Naive thymus-derived CD4-positive, alpha-beta T cell (primary cell): ENCODE results near the gene NCAPH2. TPM values are rescaled to one million over a fixed set of nuclear protein-coding genes. Genes with fewer than 3 reads are reported as not detected.
"Not testable (repeated sequence)": the region's sequence is repeated elsewhere in the genome, so short reads cannot be mapped to it uniquely, and the experiment has no call there.

ENCODE experiments used
- ATAC-seq: fragments of 150-1000 bp; cut with Tn5 transposase; 2 replicates; pipeline ENCODE4 v1.10.0; 2021; ENCODE audit warnings: mild to moderate bottlenecking, moderate library complexity
- CTCF ChIA-PET: fragments of 350-600 bp; sonication (Branson Sonifier 250); formaldehyde crosslinking; loops from one replicate; lab custom pipeline; 2021; ENCODE audit warnings: antibody characterized with exemption; lab: Charles Lee
- POLR2A ChIA-PET: fragments of 350-600 bp; sonication (Branson Sonifier 250); formaldehyde crosslinking; loops from one replicate; lab custom pipeline; 2021; ENCODE audit warnings: antibody characterized with exemption, inconsistent platforms; lab: Charles Lee
- DNase-seq, 9 donors: peaks; one replicate each; pipeline versions ENCODE4 v3.0.0 to v3.0.0-alpha.2; 2020 to 2022; ENCODE audit warnings: mixed read lengths in 1 of 9
- H3K27ac ChIP-seq: one replicate; pipeline ENCODE4 v1.7.0; 2013; ENCODE audit warnings: mild to moderate bottlenecking, low read depth, low read length, moderate library complexity
- H3K27me3 ChIP-seq, 2 donors: one replicate each; pipeline ENCODE4 v1.7.0; 2013; ENCODE audit warnings: low read length in 2 of 2, mild to moderate bottlenecking in 2 of 2, moderate library complexity in 2 of 2; ENCODE audit not compliant: control insufficient read depth in 2 of 2, insufficient read depth in 2 of 2
- H3K36me3 ChIP-seq, 3 experiments: 1 replicate in 2 of 3; 2 replicates in 1 of 3; pipeline ENCODE4 v1.7.0; 2013; ENCODE audit warnings: low read length in 3 of 3, mild to moderate bottlenecking in 3 of 3, moderate library complexity in 1 of 3; ENCODE audit not compliant: insufficient read depth in 3 of 3, control insufficient read depth in 2 of 3
- H3K4me1 ChIP-seq, 2 donors: one replicate each; pipeline ENCODE4 v1.7.0; 2013; ENCODE audit warnings: low read length in 2 of 2, mild to moderate bottlenecking in 2 of 2, moderate library complexity in 1 of 2; ENCODE audit not compliant: control insufficient read depth in 2 of 2, insufficient read depth in 2 of 2
- H3K4me3 ChIP-seq: 2 replicates; pipeline ENCODE4 v1.7.0; 2013; ENCODE audit warnings: mild to moderate bottlenecking, low read length
- H3K9me3 ChIP-seq, 3 experiments: 1 replicate in 2 of 3; 2 replicates in 1 of 3; pipeline ENCODE4 v1.7.0; 2013; ENCODE audit warnings: low read length in 3 of 3; ENCODE audit not compliant: control insufficient read depth in 2 of 3
- H3K27ac Mint-ChIP-seq, 9 donors: one replicate each; pipeline ENCODE4 v1.8.0; 2020 to 2022; ENCODE audit warnings: mixed read lengths in 9 of 9, mild to moderate bottlenecking in 8 of 9, moderate library complexity in 5 of 9, inconsistent platforms in 2 of 9
- H3K27me3 Mint-ChIP-seq, 5 donors: one replicate each; pipeline ENCODE4 v1.8.0; 2021 to 2022; ENCODE audit warnings: mixed read lengths in 5 of 5, mild to moderate bottlenecking in 1 of 5
- H3K36me3 Mint-ChIP-seq, 5 donors: one replicate each; pipeline ENCODE4 v1.8.0; 2020 to 2022; ENCODE audit warnings: mixed read lengths in 5 of 5, mild to moderate bottlenecking in 3 of 5, inconsistent platforms in 1 of 5
- H3K4me1 Mint-ChIP-seq, 7 donors: one replicate each; pipeline ENCODE4 v1.8.0; 2020 to 2022; ENCODE audit warnings: mixed read lengths in 7 of 7, mild to moderate bottlenecking in 3 of 7, inconsistent platforms in 1 of 7
- H3K4me3 Mint-ChIP-seq, 10 donors: one replicate each; pipeline ENCODE4 v1.8.0; 2020 to 2022; ENCODE audit warnings: mild to moderate bottlenecking in 10 of 10, mixed read lengths in 10 of 10, moderate library complexity in 6 of 10, inconsistent platforms in 2 of 10
- H3K9me3 Mint-ChIP-seq, 11 donors: one replicate each; pipeline ENCODE4 v1.8.0; 2020 to 2022; ENCODE audit warnings: mixed read lengths in 11 of 11, mild to moderate bottlenecking in 4 of 11, inconsistent platforms in 1 of 11, moderate library complexity in 1 of 11
- intact Hi-C, 2 donors: fragments of 100-400 bp; cut with micrococcal nuclease; formaldehyde crosslinking; loops; one replicate each; pipeline ENCODE4 v1.15.1; 2023
- polyA plus RNA-seq, 2 donors: library from polyadenylated mRNA; unstranded; fragments of 300-500 nt; fragmentation: Illumina TruSeq; gene quantifications; one replicate each; pipeline ENCODE4 v1.2.3, GENCODE V29; 2021
- total RNA-seq, 6 experiments: library from RNA in 5 of 6; stranded (reverse) in 5 of 6; gene quantifications; 1 replicate in 5 of 6; 2 replicates in 1 of 6; pipeline ENCODE4 v1.2.3 and lab custom pipeline; 2021 to 2026

The NCAPH2 gene
- total and polyA plus RNA-seq, 7 experiments from 2014 or later = 37.8 to 135 (median 78.8) TPM

DNA sequence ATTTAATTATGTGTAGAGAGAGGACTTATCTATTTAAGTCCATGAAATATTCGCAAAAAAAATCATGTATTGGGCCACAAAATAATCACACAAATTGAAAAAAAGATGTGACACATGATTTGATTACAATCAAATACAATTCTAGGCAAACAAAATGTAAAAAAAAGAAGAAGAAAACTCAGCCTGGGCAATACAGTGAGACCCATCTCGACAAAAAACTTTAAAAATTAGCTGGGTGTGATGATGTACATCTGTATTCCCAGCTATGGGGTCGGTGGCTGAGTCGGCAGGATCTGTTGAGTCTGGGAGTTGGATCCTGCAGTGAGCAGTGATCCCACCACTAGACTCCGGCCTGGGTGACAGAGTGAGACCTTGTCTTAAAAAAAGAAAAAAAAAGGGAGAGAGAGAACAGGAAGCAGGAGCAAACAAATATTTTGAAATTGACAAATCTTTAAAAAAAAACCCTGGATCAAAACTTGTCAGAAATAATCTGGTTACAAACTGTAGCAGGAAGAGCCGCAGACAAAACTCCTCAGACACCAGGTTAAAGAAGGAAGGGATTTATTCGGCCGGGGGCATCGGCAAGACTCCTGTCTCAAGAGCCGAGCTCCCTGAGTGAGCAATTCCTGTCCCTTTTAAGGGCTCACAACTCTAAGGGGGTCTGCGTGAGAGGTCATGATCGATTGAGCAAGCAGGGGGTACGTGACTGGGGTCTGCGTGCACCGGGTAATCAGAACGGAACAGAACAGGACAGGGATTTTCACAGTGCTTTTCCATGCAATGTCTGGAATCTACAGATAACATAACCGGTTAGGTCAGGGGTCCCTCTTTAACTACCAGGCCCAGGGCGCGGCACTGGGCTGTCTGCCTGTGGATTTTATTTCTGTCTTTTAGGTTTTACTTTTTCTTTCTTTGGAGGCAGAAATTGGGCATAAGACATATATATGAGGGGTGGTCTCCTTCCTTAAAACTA lies 25.1 kb downstream of the NCAPH2 start:
- ChIA-PET POLR2A (interaction anchor here (2.0 to 2.4 kb wide), 2 partner anchors 30 to 88 kb away, joined by 9 to 10 read pairs; partner anchors contain the start of gene SYCE3), CTCF (interaction anchor here (1.2 kb wide), 1 partner anchor 30 kb away, joined by 4 read pairs; the partner anchor contains the start of gene SYCE3)
- no peaks in the 10 kb centered on the region for H3K9me3 ChIP-seq
- Mint-ChIP-seq H3K36me3 (peaks cover 0 to 15% (median 0%) of the 10 kb centered on the region in 5 donors), H3K9me3 (no peaks in the 10 kb centered on the region), H3K27ac (peak overlapping the region in 6 of 9 donors; percentile 51 to 100 (median 86)), H3K27me3 (peaks cover 0 to 5% (median 0%) of the 10 kb centered on the region in 5 donors), H3K4me1 (peaks cover 5 to 54% (median 22%) of the 10 kb centered on the region in 7 donors), H3K4me3 (peak overlapping the region; percentile 23 to 96 (median 68))
- no peak overlapping the region for H3K4me3 ChIP-seq
- ATAC-seq = no peak
- DNase-seq = no peak
- H3K4me1 ChIP-seq = peaks cover 4 to 7% of the 10 kb centered on the region in 2 donors
- no peaks in the 10 kb centered on the region for H3K27me3 ChIP-seq
- H3K36me3 ChIP-seq = no peaks in the 10 kb centered on the region
- intact Hi-C loops = loop anchor here in 1 of 2 donors (10.0 kb wide), 1 partner anchor 568 kb away; the partner anchor contains the start of gene PIM3
- no peak overlapping the region for H3K27ac ChIP-seq

DNA sequence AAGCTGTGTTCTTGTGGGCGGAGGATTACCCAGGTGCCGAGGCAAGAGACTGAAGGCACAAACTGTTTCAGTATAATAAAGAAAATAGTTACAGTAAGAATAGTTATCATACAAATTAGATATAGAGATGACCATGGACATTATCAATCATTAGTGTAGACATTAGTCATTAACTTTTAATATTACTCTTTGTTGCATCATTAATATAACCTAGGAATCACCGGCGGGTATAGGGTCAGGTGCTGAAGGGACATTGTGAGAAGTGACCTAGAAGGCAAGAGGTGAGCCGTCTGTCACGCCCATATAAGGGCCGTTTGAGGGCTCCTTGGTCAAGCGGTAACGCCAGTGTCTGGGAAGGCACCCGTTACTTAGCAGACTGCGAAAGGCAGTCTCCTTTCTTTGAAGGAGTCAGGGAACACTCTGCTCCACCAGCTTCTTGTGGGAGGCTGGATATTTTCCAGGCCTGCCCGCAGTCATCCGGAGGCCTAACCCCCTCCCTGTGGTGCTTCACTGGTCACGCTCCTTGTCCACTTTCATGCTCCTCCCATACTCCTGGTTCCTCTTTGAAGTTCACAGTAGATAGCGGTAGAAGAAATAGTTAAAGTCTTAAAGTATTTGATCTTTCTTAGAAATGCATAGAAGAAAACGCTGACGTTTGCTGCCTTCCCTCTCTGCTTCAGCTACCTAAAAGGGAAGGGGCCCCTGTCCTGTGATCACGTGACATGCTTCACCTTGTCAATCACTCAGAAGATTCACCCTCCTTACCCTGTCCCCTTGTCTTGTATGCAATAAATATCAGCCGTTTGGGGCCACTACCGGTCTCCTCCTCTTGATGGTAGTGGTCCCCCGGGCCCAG lies 26.1 kb downstream of the NCAPH2 start:
- CTCF ChIA-PET = interaction anchor here (1.4 to 3.7 kb wide), 2 partner anchors 8 to 14 kb away, joined by 3 to 20 read pairs; partner anchors contain the start of gene SCO2
- H3K36me3 Mint-ChIP-seq, H3K36me3 ChIP-seq, H3K9me3 Mint-ChIP-seq, H3K27me3 ChIP-seq, H3K9me3 ChIP-seq, ATAC-seq, H3K27me3 Mint-ChIP-seq, DNase-seq, H3K4me3 ChIP-seq, H3K27ac ChIP-seq: not testable (repeated sequence)
- peaks cover 7 to 49% (median 28%) of the 10 kb centered on the region in 7 donors for H3K4me1 Mint-ChIP-seq
- H3K27ac Mint-ChIP-seq = peak overlapping the region in 7 of 9 donors; percentile 2 to 100 (median 85)
- peak overlapping the region in 3 of 10 donors; percentile 24 to 96 (median 25) for H3K4me3 Mint-ChIP-seq
- peaks cover 11 to 12% of the 10 kb centered on the region in 2 donors for H3K4me1 ChIP-seq
- POLR2A ChIA-PET = interaction anchor here (1.9 kb wide), 1 partner anchor 8 kb away, joined by 8 read pairs; the partner anchor contains the start of gene SCO2
- intact Hi-C loops = loop anchor here in 1 of 2 donors (10.0 kb wide), 1 partner anchor 569 kb away; the partner anchor contains the start of gene PIM3

DNA sequence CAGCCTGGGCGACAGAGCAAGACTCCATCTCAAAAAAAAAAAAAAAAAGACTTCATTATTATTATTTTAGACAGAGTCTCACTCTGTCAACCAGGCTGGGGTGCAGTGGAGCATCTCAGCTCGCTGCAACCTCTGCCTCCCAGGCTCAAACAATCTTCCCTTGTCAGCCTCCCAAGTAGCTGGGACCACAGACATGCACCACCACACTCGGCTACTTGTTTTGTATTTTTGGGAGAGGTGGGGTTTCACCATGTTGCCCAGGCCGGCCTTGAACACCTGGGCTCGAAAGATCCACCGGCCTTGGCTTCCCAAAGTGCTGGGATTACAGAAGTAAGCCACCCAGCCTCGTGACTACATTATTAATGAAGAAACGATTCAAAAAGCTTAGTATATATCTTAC lies 27.1 kb downstream of the NCAPH2 start:
- no peak overlapping the region for H3K4me3 ChIP-seq
- peaks cover 0 to 10% (median 0%) of the 10 kb centered on the region in 5 donors for H3K36me3 Mint-ChIP-seq
- no peaks in the 10 kb centered on the region for H3K9me3 ChIP-seq
- POLR2A ChIA-PET = interaction anchor here (0.9 to 1.9 kb wide), 2 partner anchors 9 to 86 kb away, joined by 3 to 8 read pairs; partner anchors contain the start of gene SCO2
- DNase-seq (no peak), ATAC-seq (no peak)
- H3K27ac Mint-ChIP-seq = peak overlapping the region in 3 of 9 donors; percentile 9 to 100 (median 74)
- no peak overlapping the region for H3K27ac ChIP-seq
- CTCF ChIA-PET = interaction anchor here (1.4 to 3.7 kb wide), 2 partner anchors 9 to 13 kb away, joined by 3 to 20 read pairs; partner anchors contain the start of gene SCO2
- H3K36me3 ChIP-seq = no peaks in the 10 kb centered on the region
- H3K27me3 ChIP-seq = no peaks in the 10 kb centered on the region
- no peak overlapping the region for H3K4me3 Mint-ChIP-seq
- peaks cover 19 to 20% of the 10 kb centered on the region in 2 donors for H3K4me1 ChIP-seq
- H3K9me3 Mint-ChIP-seq = no peaks in the 10 kb centered on the region
- H3K27me3 Mint-ChIP-seq = peaks cover 0 to 5% (median 0%) of the 10 kb centered on the region in 5 donors
- peaks cover 16 to 58% (median 33%) of the 10 kb centered on the region in 7 donors for H3K4me1 Mint-ChIP-seq
- intact Hi-C loops = loop anchor here in 1 of 2 donors (10.0 kb wide), 1 partner anchor 570 kb away; the partner anchor contains the start of gene PIM3

GRCh38 chr22:50536226-50536625 lies 28.2 kb downstream of the NCAPH2 start:
- Histone ChIP-seq H3K4me3 (no peak overlapping the region), H3K27ac (no peak overlapping the region), H3K9me3 (no peaks in the 10 kb centered on the region), H3K36me3 (no peaks in the 10 kb centered on the region), H3K27me3 (no peaks in the 10 kb centered on the region), H3K4me1 (peaks cover 14 to 24% of the 10 kb centered on the region in 2 donors)
- peak overlapping the region in 6 of 9 donors; percentile 32 to 100 (median 81) for H3K27ac Mint-ChIP-seq
- H3K27me3 Mint-ChIP-seq = peaks cover 0 to 5% (median 0%) of the 10 kb centered on the region in 5 donors
- ChIA-PET POLR2A (interaction anchor here (0.7 to 1.6 kb wide), 4 partner anchors 11 to 45 kb away, joined by 3 to 5 read pairs (median 3); partner anchors contain the start of gene SCO2), CTCF (interaction anchor here (3.7 kb wide), 1 partner anchor 10 kb away, joined by 20 read pairs; the partner anchor contains the start of gene SCO2)
- ATAC-seq = no peak
- DNase-seq = no peak
- intact Hi-C loops = loop anchor here in 1 of 2 donors (10.0 kb wide), 1 partner anchor 571 kb away; the partner anchor contains the start of gene PIM3
- peaks cover 24 to 68% (median 39%) of the 10 kb centered on the region in 7 donors for H3K4me1 Mint-ChIP-seq
- H3K4me3 Mint-ChIP-seq = no peak overlapping the region
- peaks cover 0 to 2% (median 0%) of the 10 kb centered on the region in 11 donors for H3K9me3 Mint-ChIP-seq
- peaks cover 0 to 12% (median 0%) of the 10 kb centered on the region in 5 donors for H3K36me3 Mint-ChIP-seq

GRCh38 chr22:50537765-50538164 lies 29.7 kb downstream of the NCAPH2 start:
- ATAC-seq (no peak), DNase-seq (no peak)
- Mint-ChIP-seq H3K27me3 (peaks cover 0 to 2% (median 0%) of the 10 kb centered on the region in 5 donors), H3K4me3 (peak overlapping the region in 4 of 10 donors; percentile 5 to 65 (median 56)), H3K9me3 (peaks cover 0 to 7% (median 0%) of the 10 kb centered on the region in 11 donors), H3K27ac (peak overlapping the region; percentile 74 to 100 (median 99)), H3K4me1 (peaks cover 29 to 79% (median 41%) of the 10 kb centered on the region in 7 donors), H3K36me3 (peaks cover 0 to 18% (median 0%) of the 10 kb centered on the region in 5 donors)
- peaks cover 14 to 24% of the 10 kb centered on the region in 2 donors for H3K4me1 ChIP-seq
- peak overlapping the region; percentile 99 for H3K27ac ChIP-seq
- intact Hi-C loops = loop anchor here in 1 of 2 donors (2.0 to 10.0 kb wide), 3 partner anchors 25 to 573 kb away; partner anchors contain the start of genes CHKB, PIM3 and SYCE3
- H3K9me3 ChIP-seq = no peaks in the 10 kb centered on the region
- H3K4me3 ChIP-seq = no peak overlapping the region
- H3K27me3 ChIP-seq = no peaks in the 10 kb centered on the region
- no peaks in the 10 kb centered on the region for H3K36me3 ChIP-seq
- CTCF ChIA-PET = interaction anchor here (1.1 to 3.7 kb wide), 2 partner anchors 12 to 13 kb away, joined by 3 to 20 read pairs; partner anchors contain the start of gene SCO2
- POLR2A ChIA-PET = interaction anchor here (1.0 to 4.5 kb wide), 5 partner anchors 11 to 83 kb away, joined by 3 to 127 read pairs (median 39); partner anchors contain the start of genes LMF2, NCAPH2, SCO2 and TYMP
